Transverse colon (tissue), 4 donors: ENCODE results near the gene TTC23L.

Source experiments
- CTCF ChIP-seq, 5 experiments: fragments of 200-600 bp in 3 of 5; fragments of 450-650 bp in 2 of 5; sonication (generic) in 3 of 5; IDR thresholded peaks; 1 replicate in 2 of 5; 2 replicates in 3 of 5; pipeline ENCODE4 v1.5.1; 2016 to 2017; ENCODE audit warnings: antibody characterized with exemption in 5 of 5, inconsistent platforms in 3 of 5, mild to moderate bottlenecking in 2 of 5, moderate library complexity in 1 of 5
- POLR2A ChIP-seq: fragments of 450-650 bp; IDR thresholded peaks from one replicate; pipeline ENCODE4 v1.6.1; 2016; ENCODE audit warnings: antibody characterized with exemption, mild to moderate bottlenecking, moderate library complexity
- POLR2AphosphoS5 ChIP-seq, 3 donors: sonication (generic); formaldehyde crosslinking; IDR thresholded peaks; one replicate each; pipeline ENCODE4 v1.6.1; 2016; ENCODE audit warnings: antibody characterized with exemption in 3 of 3

GRCh38 chr5:34926318-34926888 is 87.4 kb downstream of the TTC23L start:
- TF ChIP-seq CTCF (IDR thresholded peaks at IDR 0.05) = no peak
- no peak for TF ChIP-seq POLR2AphosphoS5 (IDR thresholded peaks at IDR 0.05)
- TF ChIP-seq POLR2A = no peak
